Measurements from ENCODE around the gene SIPA1L3.

GRCh38 chr19:37941782-37942515 lies 34.9 kb downstream of the SIPA1L3 start:
- TF ChIP-seq CTCF (IDR thresholded peaks at IDR 0.05) (no peak), POLR2A (IDR thresholded peaks at IDR 0.05) (no peak)
